ENCODE results near the gene MINDY4.

The MINDY4 gene

DNA sequence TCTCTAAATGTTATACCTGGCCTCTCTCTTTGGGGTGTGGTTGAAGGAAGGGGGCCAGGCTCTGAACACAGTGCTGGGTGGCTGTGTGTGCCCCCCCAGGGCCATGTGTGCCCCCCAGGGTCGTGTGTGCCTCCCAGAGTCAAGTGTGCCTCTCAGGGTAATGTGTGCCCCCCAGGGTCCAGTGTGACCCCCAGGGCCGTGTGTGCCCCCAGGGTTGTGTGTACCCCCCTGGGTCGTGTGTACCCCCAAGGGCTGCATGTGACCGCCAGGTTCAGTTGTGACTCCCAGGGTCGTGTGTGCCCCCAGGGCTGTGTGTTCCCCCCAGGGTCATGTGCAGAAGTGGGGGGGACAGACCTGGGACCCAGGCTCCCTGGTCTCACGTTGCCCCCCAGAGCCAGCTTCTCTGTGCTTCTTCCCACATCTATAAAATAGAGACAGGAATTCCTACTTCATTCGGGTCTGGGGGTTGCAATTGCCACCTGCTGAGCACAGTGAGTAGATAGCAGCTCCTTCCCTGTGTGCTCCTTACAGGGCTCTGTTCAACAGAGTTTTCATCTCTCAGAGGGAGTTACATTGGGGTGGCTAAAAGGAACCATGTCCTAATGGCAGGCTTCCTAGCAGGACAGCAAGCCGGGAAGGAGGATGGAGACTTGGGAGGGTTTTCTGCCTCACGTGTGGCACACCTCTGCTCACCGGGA, 99.8 kb downstream of the MINDY4 start:
- Histone ChIP-seq H3K27me3 (replicated peaks) (no peaks in the 10 kb centered on the region), H3K27ac (no peak overlapping the region), H3K36me3 (replicated peaks) (no peaks in the 10 kb centered on the region), H3K4me3 (ENCODE audit: low read depth, low read length) (no peak overlapping the region)
- in situ Hi-C loops (cut with HindIII; ENCODE audit: low pct_ligation_motif_present, low sequenced_read_pairs) = no loop called here
- DNase-seq = no peak
- TF ChIP-seq, protein P1, sequence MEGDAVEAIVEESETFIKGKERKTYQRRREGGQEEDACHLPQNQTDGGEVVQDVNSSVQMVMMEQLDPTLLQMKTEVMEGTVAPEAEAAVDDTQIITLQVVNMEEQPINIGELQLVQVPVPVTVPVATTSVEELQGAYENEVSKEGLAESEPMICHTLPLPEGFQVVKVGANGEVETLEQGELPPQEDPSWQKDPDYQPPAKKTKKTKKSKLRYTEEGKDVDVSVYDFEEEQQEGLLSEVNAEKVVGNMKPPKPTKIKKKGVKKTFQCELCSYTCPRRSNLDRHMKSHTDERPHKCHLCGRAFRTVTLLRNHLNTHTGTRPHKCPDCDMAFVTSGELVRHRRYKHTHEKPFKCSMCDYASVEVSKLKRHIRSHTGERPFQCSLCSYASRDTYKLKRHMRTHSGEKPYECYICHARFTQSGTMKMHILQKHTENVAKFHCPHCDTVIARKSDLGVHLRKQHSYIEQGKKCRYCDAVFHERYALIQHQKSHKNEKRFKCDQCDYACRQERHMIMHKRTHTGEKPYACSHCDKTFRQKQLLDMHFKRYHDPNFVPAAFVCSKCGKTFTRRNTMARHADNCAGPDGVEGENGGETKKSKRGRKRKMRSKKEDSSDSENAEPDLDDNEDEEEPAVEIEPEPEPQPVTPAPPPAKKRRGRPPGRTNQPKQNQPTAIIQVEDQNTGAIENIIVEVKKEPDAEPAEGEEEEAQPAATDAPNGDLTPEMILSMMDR (IDR thresholded peaks at IDR 0.05; ENCODE audit: low read depth, low read length, missing control alignments) = no peak

DNA sequence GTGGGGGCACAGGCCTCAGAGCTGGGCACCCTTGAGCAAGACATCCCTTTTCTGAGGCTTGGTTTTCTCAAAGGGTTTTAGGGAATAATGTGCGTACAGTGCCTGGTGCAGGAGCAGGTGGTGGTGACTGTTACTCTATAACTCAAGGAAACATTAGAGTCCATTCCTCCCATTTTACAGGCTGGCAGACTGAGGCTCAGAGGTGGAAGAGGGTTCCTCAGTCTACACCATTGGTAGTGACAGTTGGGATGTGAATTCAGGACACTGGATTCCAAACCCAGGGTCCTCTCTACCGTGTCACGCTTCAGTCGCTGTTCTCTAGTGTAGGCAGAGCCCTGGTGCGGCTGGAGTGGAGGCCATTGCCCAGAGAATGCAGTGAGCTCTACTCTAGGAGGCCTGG, 100.4 kb downstream of the MINDY4 start:
- Histone ChIP-seq H3K36me3 (replicated peaks) (no peaks in the 10 kb centered on the region), H3K4me3 (ENCODE audit: low read depth, low read length) (no peak overlapping the region), H3K27me3 (replicated peaks) (no peaks in the 10 kb centered on the region), H3K27ac (no peak overlapping the region)
- DNase-seq = no peak
- in situ Hi-C loops (cut with HindIII; ENCODE audit: low pct_ligation_motif_present, low sequenced_read_pairs) = no loop called here
- TF ChIP-seq, protein P1 (IDR thresholded peaks at IDR 0.05; ENCODE audit: low read depth, low read length, missing control alignments) = no peak

- DNase-seq = no peak
- Histone ChIP-seq H3K27ac (no peak overlapping the region), H3K27me3 (replicated peaks) (no peaks in the 10 kb centered on the region), H3K4me3 (ENCODE audit: low read depth, low read length) (no peak overlapping the region), H3K36me3 (replicated peaks) (no peaks in the 10 kb centered on the region)
- TF ChIP-seq, protein P1 (IDR thresholded peaks at IDR 0.05; ENCODE audit: low read depth, low read length, missing control alignments) = no peak
- in situ Hi-C loops (cut with HindIII; ENCODE audit: low pct_ligation_motif_present, low sequenced_read_pairs) = no loop called here
Observed at GRCh38 chr7:30873207-30873606, 102.0 kb downstream of the MINDY4 start.

DNA sequence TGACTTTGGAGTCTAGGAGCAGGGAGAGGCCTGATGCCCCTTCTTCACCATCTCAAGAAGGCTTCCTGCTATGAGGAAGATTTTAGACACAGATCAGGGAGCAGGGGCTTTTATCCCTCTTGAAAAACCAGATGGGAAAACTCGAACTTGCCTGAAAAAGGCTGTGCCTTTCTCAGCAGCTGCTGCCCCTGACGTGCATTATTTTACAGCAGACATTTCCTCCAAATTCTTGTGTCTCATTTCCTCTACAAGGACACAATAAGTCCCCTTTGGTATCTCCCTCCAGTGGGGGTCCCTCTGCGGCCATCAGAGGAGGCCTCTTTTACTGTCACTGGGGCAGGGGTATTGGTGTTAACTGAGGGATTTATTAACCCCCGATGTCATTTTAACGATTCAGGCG, 102.4 kb downstream of the MINDY4 start:
- Histone ChIP-seq H3K27ac (no peak overlapping the region), H3K27me3 (replicated peaks) (no peaks in the 10 kb centered on the region), H3K4me3 (ENCODE audit: low read depth, low read length) (no peak overlapping the region), H3K36me3 (replicated peaks) (no peaks in the 10 kb centered on the region)
- DNase-seq = no peak
- TF ChIP-seq, protein P1 (IDR thresholded peaks at IDR 0.05; ENCODE audit: low read depth, low read length, missing control alignments) = no peak
- in situ Hi-C loops (cut with HindIII; ENCODE audit: low pct_ligation_motif_present, low sequenced_read_pairs) = no loop called here

DNA sequence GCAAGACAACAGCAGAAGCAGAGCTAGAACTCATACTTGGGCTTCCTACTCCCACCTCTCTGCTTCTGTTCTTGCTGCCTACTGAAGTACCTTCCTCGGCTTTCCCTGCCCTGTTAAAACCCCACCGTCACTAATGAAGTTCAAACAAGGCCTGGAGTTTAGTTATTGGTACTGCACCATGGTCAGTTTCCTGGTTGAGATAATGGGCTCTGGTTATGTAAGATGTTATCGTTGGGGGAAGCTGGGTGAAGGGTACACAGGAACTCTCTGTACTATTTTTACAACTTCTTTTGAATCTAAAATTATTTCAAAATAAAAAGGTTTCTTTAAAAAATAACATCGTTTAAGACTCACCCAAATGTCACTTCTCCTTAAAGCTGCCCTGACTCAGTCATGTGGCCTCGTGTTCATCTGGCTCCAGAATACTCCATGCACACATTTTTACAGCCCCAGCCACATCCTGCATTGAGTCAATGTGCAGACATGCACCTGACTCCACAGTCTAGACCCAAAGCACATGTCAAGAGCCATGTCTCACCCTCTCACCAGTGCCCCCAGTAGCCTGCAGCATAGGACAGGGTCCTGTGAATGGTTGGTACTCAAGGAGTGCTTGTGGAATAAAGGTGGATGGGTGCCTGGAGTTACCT, 103.6 kb downstream of the MINDY4 start:
- in situ Hi-C loops (cut with HindIII; ENCODE audit: low pct_ligation_motif_present, low sequenced_read_pairs) = no loop called here
- no peak overlapping the region for H3K27ac ChIP-seq
- no peak for DNase-seq

More for the DNA sequence above, 103.6 kb downstream of the MINDY4 start:
- Histone ChIP-seq H3K27me3 (replicated peaks) (no peaks in the 10 kb centered on the region), H3K36me3 (replicated peaks) (no peaks in the 10 kb centered on the region), H3K4me3 (ENCODE audit: low read depth, low read length) (no peak overlapping the region)
- TF ChIP-seq, protein P1 (IDR thresholded peaks at IDR 0.05; ENCODE audit: low read depth, low read length, missing control alignments) = no peak
